WTC11 (cell line): ENCODE measurements around the gene GAST. TPM values are rescaled to one million over a fixed set of nuclear protein-coding genes. Genes with fewer than 3 reads are reported as not detected.

ENCODE experiments used
- ATAC-seq: fragments of 200-7000 bp; cut with Tn5 transposase; 2 replicates; pipeline ENCODE4 v1.10.0; 2021; ENCODE audit warnings: mild to moderate bottlenecking, moderate library complexity
- CTCF ChIA-PET: fragments of 300-600 bp; sonication (Branson Sonifier 250); formaldehyde crosslinking; loops from one replicate; lab custom pipeline; 2021; ENCODE audit warnings: antibody characterized with exemption; lab: Charles Lee
- POLR2A ChIA-PET: fragments of 350-600 bp; sonication (Branson Sonifier 250); formaldehyde crosslinking; loops from one replicate; lab custom pipeline; 2021; ENCODE audit warnings: antibody characterized with exemption; lab: Charles Lee
- DNase-seq: peaks from one replicate; pipeline ENCODE4 v3.0.0; 2021; ENCODE audit warnings: low spot score
- H3K27ac Mint-ChIP-seq: 2 replicates; pipeline ENCODE4 v1.8.0; 2021; ENCODE audit warnings: mixed read lengths
- H3K27me3 Mint-ChIP-seq: 2 replicates; pipeline ENCODE4 v1.8.0; 2021; ENCODE audit warnings: low read depth, mild to moderate bottlenecking, moderate library complexity, mixed read lengths
- H3K36me3 Mint-ChIP-seq: 2 replicates; pipeline ENCODE4 v1.8.0; 2021; ENCODE audit warnings: mixed read lengths
- H3K4me1 Mint-ChIP-seq: 2 replicates; pipeline ENCODE4 v1.8.0; 2022; ENCODE audit warnings: mixed read lengths
- H3K4me3 Mint-ChIP-seq: 2 replicates; pipeline ENCODE4 v1.8.0; 2021; ENCODE audit warnings: mild to moderate bottlenecking, moderate library complexity, mixed read lengths
- H3K9me3 Mint-ChIP-seq: 2 replicates; pipeline ENCODE4 v1.8.0; 2021; ENCODE audit warnings: mixed read lengths
- ATF1 ChIP-seq: sonication (generic); formaldehyde crosslinking; IDR thresholded peaks from 2 replicates; pipeline ENCODE4 v1.8.1; 2023; ENCODE audit warnings: mild to moderate bottlenecking, moderate library complexity, missing genetic modification reagents
- FOXP1 ChIP-seq: sonication (generic); formaldehyde crosslinking; IDR thresholded peaks from 2 replicates; pipeline ENCODE4 v1.8.0; 2022; ENCODE audit warnings: missing genetic modification reagents, mild to moderate bottlenecking, moderate library complexity, borderline replicate concordance
- GABPB1 ChIP-seq: sonication (generic); formaldehyde crosslinking; IDR thresholded peaks from 2 replicates; pipeline ENCODE4 v1.8.1; 2023; ENCODE audit warnings: mild to moderate bottlenecking, missing genetic modification reagents
- HMGA2 ChIP-seq: fragments of 250-450 bp; sonication (Bioruptor Pico); IDR thresholded peaks from 2 replicates; pipeline ENCODE4 v1.4.0; 2021; ENCODE audit warnings: mild to moderate bottlenecking, moderate library complexity
- MLX ChIP-seq: sonication (generic); formaldehyde crosslinking; IDR thresholded peaks from 2 replicates; pipeline ENCODE4 v1.8.1; 2023; ENCODE audit warnings: mild to moderate bottlenecking, missing genetic modification reagents, moderate library complexity
- MXD4 ChIP-seq: fragments of 250-450 bp; sonication (Bioruptor Pico); IDR thresholded peaks from 2 replicates; pipeline ENCODE4 v1.8.0; 2021; ENCODE audit warnings: mild to moderate bottlenecking, moderate library complexity, borderline replicate concordance
- NR3C1 ChIP-seq: sonication (generic); formaldehyde crosslinking; conservative IDR thresholded peaks from 2 replicates; pipeline ENCODE4 v1.8.1; 2023; ENCODE audit warnings: low read depth, mild to moderate bottlenecking, missing genetic modification reagents
- PRDM15 ChIP-seq: sonication (generic); formaldehyde crosslinking; IDR thresholded peaks from 2 replicates; pipeline ENCODE4 v1.8.0; 2022; ENCODE audit warnings: missing genetic modification reagents
- SMAD3 ChIP-seq: sonication (generic); formaldehyde crosslinking; IDR thresholded peaks from 2 replicates; pipeline ENCODE4 v1.8.0; 2022; ENCODE audit warnings: missing genetic modification reagents, mild to moderate bottlenecking, borderline replicate concordance
- TP53 ChIP-seq: sonication (generic); formaldehyde crosslinking; IDR thresholded peaks from 2 replicates; pipeline ENCODE4 v1.8.1; 2023; ENCODE audit warnings: mild to moderate bottlenecking, missing genetic modification reagents
- ZBTB43 ChIP-seq: sonication (generic); formaldehyde crosslinking; IDR thresholded peaks from 2 replicates; pipeline ENCODE4 v1.8.1; 2023; ENCODE audit warnings: mild to moderate bottlenecking, missing genetic modification reagents
- ZNF423 ChIP-seq: fragments of 250-450 bp; sonication (Bioruptor Pico); IDR thresholded peaks from 2 replicates; pipeline ENCODE4 v2.1.2; 2022; ENCODE audit warnings: mild to moderate bottlenecking, moderate library complexity
- ZNF425 ChIP-seq: fragments of 250-450 bp; sonication (Bioruptor Pico); conservative IDR thresholded peaks from 2 replicates; pipeline ENCODE4 v1.9.0; 2021; ENCODE audit warnings: mild to moderate bottlenecking
- total RNA-seq: library from RNA; stranded (reverse); gene quantifications from 3 replicates; pipeline ENCODE4 v1.2.3, GENCODE V29; 2021
- TF ChIP-seq, protein P1 (sequence below): sonication (generic); formaldehyde crosslinking; IDR thresholded peaks from 2 replicates; pipeline ENCODE4 v1.8.0; 2023; ENCODE audit warnings: missing genetic modification reagents
- TF ChIP-seq, protein P2 (sequence below): fragments of 250-450 bp; sonication (Bioruptor Pico); IDR thresholded peaks from 2 replicates; pipeline ENCODE4 v1.9.0; 2021; ENCODE audit warnings: mild to moderate bottlenecking
- TF ChIP-seq, protein P3 (sequence below): sonication (generic); formaldehyde crosslinking; IDR thresholded peaks from 2 replicates; pipeline ENCODE4 v1.8.0; 2022; ENCODE audit warnings: mild to moderate bottlenecking, missing genetic modification reagents
- TF ChIP-seq, protein P4 (sequence below): fragments of 250-450 bp; sonication (Bioruptor Pico); IDR thresholded peaks from 2 replicates; pipeline ENCODE4 v1.9.0; 2021; ENCODE audit warnings: mild to moderate bottlenecking, borderline replicate concordance
- TF ChIP-seq, protein P5 (sequence below): fragments of 250-450 bp; sonication (Bioruptor Pico); IDR thresholded peaks from 2 replicates; pipeline ENCODE4 v1.9.0; 2021; ENCODE audit warnings: moderate library complexity, mild to moderate bottlenecking, inconsistent platforms, borderline replicate concordance

GAST gene
- total RNA-seq, 1 experiment from 2014 or later: not detected

- ChIA-PET CTCF (interaction anchor here (0.6 to 3.1 kb wide), 22 partner anchors 10 to 366 kb away, joined by 3 to 47 read pairs (median 4); partner anchors contain the start of genes JUP and ODAD4), POLR2A (interaction anchor here (0.6 to 5.1 kb wide), 28 partner anchors 10 to 331 kb away, joined by 3 to 42 read pairs (median 4); partner anchors contain the start of genes FKBP10, JUP, KRT19 and NKIRAS2)
- DNase-seq: peak; percentile 100
- peaks cover 15% of the 10 kb centered on the region for H3K4me1 Mint-ChIP-seq
- H3K36me3 Mint-ChIP-seq: peaks cover 38% of the 10 kb centered on the region
- H3K27me3 Mint-ChIP-seq: peaks cover 9% of the 10 kb centered on the region
- ATAC-seq: peak; percentile 86
- H3K27ac Mint-ChIP-seq: peak within 1 kb of the TSS; percentile 99
- H3K4me3 Mint-ChIP-seq: peak within 1 kb of the TSS; percentile 92
- peaks cover 18% of the 10 kb centered on the region for H3K9me3 Mint-ChIP-seq
- TF ChIP-seq PRDM15 (CRISPR knock-in tag) (peak; percentile 4; the same call in 1 of the 2 replicates), HMGA2 (CRISPR knock-in tag) (peak; percentile 30; the same call in 1 of the 2 replicates), ATF1 (no peak), ZNF423 (no peak), SMAD3 (CRISPR knock-in tag) (no peak), TP53 (0 out of 2 replicates have a peak, but pooled peaks have one; percentile 61), MXD4 (no peak), ZBTB43 (CRISPR knock-in tag) (peak; percentile 4; the same call in 1 of the 2 replicates), ZNF425 (no peak), FOXP1 (peak; percentile 79; the same call in 1 of the 2 replicates), NR3C1 (no peak), MLX (CRISPR knock-in tag) (0 out of 2 replicates have a peak, but pooled peaks have one; percentile 79), GABPB1 (CRISPR knock-in tag) (peak; percentile 100)
- TF ChIP-seq, protein P1, sequence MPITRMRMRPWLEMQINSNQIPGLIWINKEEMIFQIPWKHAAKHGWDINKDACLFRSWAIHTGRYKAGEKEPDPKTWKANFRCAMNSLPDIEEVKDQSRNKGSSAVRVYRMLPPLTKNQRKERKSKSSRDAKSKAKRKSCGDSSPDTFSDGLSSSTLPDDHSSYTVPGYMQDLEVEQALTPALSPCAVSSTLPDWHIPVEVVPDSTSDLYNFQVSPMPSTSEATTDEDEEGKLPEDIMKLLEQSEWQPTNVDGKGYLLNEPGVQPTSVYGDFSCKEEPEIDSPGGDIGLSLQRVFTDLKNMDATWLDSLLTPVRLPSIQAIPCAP: peak; percentile 86; the same call in 1 of the 2 replicates
- TF ChIP-seq, protein P2, sequence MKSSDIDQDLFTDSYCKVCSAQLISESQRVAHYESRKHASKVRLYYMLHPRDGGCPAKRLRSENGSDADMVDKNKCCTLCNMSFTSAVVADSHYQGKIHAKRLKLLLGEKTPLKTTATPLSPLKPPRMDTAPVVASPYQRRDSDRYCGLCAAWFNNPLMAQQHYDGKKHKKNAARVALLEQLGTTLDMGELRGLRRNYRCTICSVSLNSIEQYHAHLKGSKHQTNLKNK (CRISPR knock-in tag): peak; percentile 84
- TF ChIP-seq, protein P3, sequence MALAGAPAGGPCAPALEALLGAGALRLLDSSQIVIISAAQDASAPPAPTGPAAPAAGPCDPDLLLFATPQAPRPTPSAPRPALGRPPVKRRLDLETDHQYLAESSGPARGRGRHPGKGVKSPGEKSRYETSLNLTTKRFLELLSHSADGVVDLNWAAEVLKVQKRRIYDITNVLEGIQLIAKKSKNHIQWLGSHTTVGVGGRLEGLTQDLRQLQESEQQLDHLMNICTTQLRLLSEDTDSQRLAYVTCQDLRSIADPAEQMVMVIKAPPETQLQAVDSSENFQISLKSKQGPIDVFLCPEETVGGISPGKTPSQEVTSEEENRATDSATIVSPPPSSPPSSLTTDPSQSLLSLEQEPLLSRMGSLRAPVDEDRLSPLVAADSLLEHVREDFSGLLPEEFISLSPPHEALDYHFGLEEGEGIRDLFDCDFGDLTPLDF (CRISPR knock-in tag): peak; percentile 86; the same call in 1 of the 2 replicates
- TF ChIP-seq, protein P4, sequence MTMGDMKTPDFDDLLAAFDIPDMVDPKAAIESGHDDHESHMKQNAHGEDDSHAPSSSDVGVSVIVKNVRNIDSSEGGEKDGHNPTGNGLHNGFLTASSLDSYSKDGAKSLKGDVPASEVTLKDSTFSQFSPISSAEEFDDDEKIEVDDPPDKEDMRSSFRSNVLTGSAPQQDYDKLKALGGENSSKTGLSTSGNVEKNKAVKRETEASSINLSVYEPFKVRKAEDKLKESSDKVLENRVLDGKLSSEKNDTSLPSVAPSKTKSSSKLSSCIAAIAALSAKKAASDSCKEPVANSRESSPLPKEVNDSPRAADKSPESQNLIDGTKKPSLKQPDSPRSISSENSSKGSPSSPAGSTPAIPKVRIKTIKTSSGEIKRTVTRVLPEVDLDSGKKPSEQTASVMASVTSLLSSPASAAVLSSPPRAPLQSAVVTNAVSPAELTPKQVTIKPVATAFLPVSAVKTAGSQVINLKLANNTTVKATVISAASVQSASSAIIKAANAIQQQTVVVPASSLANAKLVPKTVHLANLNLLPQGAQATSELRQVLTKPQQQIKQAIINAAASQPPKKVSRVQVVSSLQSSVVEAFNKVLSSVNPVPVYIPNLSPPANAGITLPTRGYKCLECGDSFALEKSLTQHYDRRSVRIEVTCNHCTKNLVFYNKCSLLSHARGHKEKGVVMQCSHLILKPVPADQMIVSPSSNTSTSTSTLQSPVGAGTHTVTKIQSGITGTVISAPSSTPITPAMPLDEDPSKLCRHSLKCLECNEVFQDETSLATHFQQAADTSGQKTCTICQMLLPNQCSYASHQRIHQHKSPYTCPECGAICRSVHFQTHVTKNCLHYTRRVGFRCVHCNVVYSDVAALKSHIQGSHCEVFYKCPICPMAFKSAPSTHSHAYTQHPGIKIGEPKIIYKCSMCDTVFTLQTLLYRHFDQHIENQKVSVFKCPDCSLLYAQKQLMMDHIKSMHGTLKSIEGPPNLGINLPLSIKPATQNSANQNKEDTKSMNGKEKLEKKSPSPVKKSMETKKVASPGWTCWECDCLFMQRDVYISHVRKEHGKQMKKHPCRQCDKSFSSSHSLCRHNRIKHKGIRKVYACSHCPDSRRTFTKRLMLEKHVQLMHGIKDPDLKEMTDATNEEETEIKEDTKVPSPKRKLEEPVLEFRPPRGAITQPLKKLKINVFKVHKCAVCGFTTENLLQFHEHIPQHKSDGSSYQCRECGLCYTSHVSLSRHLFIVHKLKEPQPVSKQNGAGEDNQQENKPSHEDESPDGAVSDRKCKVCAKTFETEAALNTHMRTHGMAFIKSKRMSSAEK (CRISPR knock-in tag): 0 out of 2 replicates have a peak, but pooled peaks have one; percentile 13
- TF ChIP-seq, protein P5, sequence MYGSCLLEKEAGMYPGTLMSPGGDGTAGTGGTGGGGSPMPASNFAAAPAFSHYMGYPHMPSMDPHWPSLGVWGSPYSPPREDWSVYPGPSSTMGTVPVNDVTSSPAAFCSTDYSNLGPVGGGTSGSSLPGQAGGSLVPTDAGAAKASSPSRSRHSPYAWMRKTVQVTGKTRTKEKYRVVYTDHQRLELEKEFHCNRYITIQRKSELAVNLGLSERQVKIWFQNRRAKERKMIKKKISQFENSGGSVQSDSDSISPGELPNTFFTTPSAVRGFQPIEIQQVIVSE (CRISPR knock-in tag): no peak
Measured at GRCh38 chr17:41688641-41689496, 23.3 kb upstream of the GAST start, which contains the start of gene EIF1. TSS of gene EIF1 (plus strand) at chr17:41688885. CDS start at chr17:41689039, 154 bp downstream.
